ENCODE measurements around the gene SMOC1. TPM values are rescaled to one million over a fixed set of nuclear protein-coding genes. Genes with fewer than 3 reads are reported as not detected.

The SMOC1 gene
- total and polyA plus RNA-seq, 9 of the 15 experiments (the other 6 are each of a cell fraction or from before 2014, with no cell fraction given) = 0.04 TPM; not detected in 8

- intact Hi-C loops (cut with micrococcal nuclease) = no loop called here
- H3K79me2 ChIP-seq (ENCODE audit: control insufficient read depth, insufficient read depth, low read length) = no peaks in the 10 kb centered on the region
- peak; percentile 70 for TF ChIP-seq MAFF (IDR thresholded peaks at IDR 0.05; ENCODE audit: low read length)
- no peak for TF ChIP-seq CSDE1 (IDR thresholded peaks at IDR 0.05)
- peak; percentile 38 for TF ChIP-seq C11orf30 (IDR thresholded peaks at IDR 0.05; ENCODE audit: low read depth)
- TF ChIP-seq MTA2 (IDR thresholded peaks at IDR 0.05; ENCODE audit: low read depth) = no peak
- TF ChIP-seq MAFG (tag; conservative IDR thresholded peaks at IDR 0.05) = peak; percentile 56
- TF ChIP-seq TARDBP (IDR thresholded peaks at IDR 0.05) = no peak
- TF ChIP-seq ZFX (CRISPR knock-in tag; IDR thresholded peaks at IDR 0.05) = no peak
- TF ChIP-seq ZNF316 (IDR thresholded peaks at IDR 0.05) = peak; percentile 60
- no peak for TF ChIP-seq PPARD (CRISPR knock-in tag; IDR thresholded peaks at IDR 0.05)
- TF ChIP-seq MAFK (IDR thresholded peaks at IDR 0.05; ENCODE audit: low read length) = peak; percentile 81
- H3K4me2 ChIP-seq (ENCODE audit: insufficient read depth, low read length) = no peak overlapping the region
- peaks cover 0 to 10% of the 10 kb centered on the region in 2 experiments; a peak in 2 of 5 replicates for H3K27me3 ChIP-seq (ENCODE audit: control insufficient read depth in 2 of 2, insufficient read depth in 2 of 2, low read length in 2 of 2)
- no peaks in the 10 kb centered on the region for H3K9me1 ChIP-seq (ENCODE audit: control insufficient read depth, insufficient read depth, low read length)
- POLR2A ChIA-PET = no interaction called here
- no peak for FAIRE-seq
- no TSS peak for BruUV-seq (replicated peaks)
- H3K27ac ChIP-seq (ENCODE audit: extremely low read depth, low read depth, low read length) = no peak overlapping the region
- no peaks in the 10 kb centered on the region for H4K20me1 ChIP-seq (replicated peaks; ENCODE audit: control insufficient read depth, insufficient read depth, low read length)
- WGBS (ENCODE audit: insufficient coverage, low coverage, missing lambda C conversion rate) = 0% methylated on average over 3 of the region's 3 CpGs
- DNase-seq (ENCODE audit: extremely low read depth in 1 of 4, low spot score in 3 of 4) = no peak
- H3K9me3 ChIP-seq (replicated peaks; ENCODE audit: control insufficient read depth, insufficient read depth, low read depth, low read length) = no peaks in the 10 kb centered on the region
- H3K36me3 ChIP-seq (ENCODE audit: control insufficient read depth, insufficient read depth, low read length) = no peaks in the 10 kb centered on the region
- in situ Hi-C loops (cut with MboI) = no loop called here
- H2AFZ ChIP-seq (ENCODE audit: low read depth, low read length) = no peak overlapping the region
- no peak for ATAC-seq
- no peak overlapping the region for H3K9ac ChIP-seq (ENCODE audit: insufficient read depth in 1 of 2, low read depth in 2 of 2, low read length in 2 of 2)
- CTCF ChIA-PET (ENCODE audit: low intra/inter-chr PET ratio) = no interaction called here
- H3K4me1 ChIP-seq (replicated peaks in 1 of 2; ENCODE audit: control insufficient read depth in 2 of 2, insufficient read depth in 2 of 2, low read length in 2 of 2) = no peaks in the 10 kb centered on the region
- H3K4me3 ChIP-seq = no peak overlapping the region
Measured at GRCh38 chr14:69951263-69951662, 72.0 kb downstream of the SMOC1 start.

GRCh38 chr14:69951935-69952334 lies 72.7 kb downstream of the SMOC1 start:
- no peaks in the 10 kb centered on the region for H3K36me3 ChIP-seq (ENCODE audit: control insufficient read depth, insufficient read depth, low read length)

More at GRCh38 chr14:69951935-69952334, 72.7 kb downstream of the SMOC1 start:
- BruUV-seq (replicated peaks) = no TSS peak
- H3K4me2 ChIP-seq (ENCODE audit: insufficient read depth, low read length) = no peak overlapping the region
- no peaks in the 10 kb centered on the region for H3K9me3 ChIP-seq (replicated peaks; ENCODE audit: control insufficient read depth, insufficient read depth, low read depth, low read length)
- H3K9ac ChIP-seq (ENCODE audit: insufficient read depth in 1 of 2, low read depth in 2 of 2, low read length in 2 of 2) = no peak overlapping the region
- no peak for FAIRE-seq
- 0% methylated on average over 4 of the region's 9 CpGs for WGBS (ENCODE audit: insufficient coverage, low coverage, missing lambda C conversion rate)
- CTCF ChIA-PET (ENCODE audit: low intra/inter-chr PET ratio) = no interaction called here
- H3K27ac ChIP-seq (ENCODE audit: extremely low read depth, low read depth, low read length) = no peak overlapping the region
- H3K27me3 ChIP-seq (ENCODE audit: control insufficient read depth in 2 of 2, insufficient read depth in 2 of 2, low read length in 2 of 2) = peaks cover 0 to 10% of the 10 kb centered on the region in 2 experiments; a peak in 2 of 5 replicates
- no peak overlapping the region for H2AFZ ChIP-seq (ENCODE audit: low read depth, low read length)
- DNase-seq (ENCODE audit: extremely low read depth in 1 of 4, low spot score in 3 of 4) = no peak
- in situ Hi-C loops (cut with MboI) (no loop called here), intact Hi-C loops (cut with micrococcal nuclease) (no loop called here)
- H3K4me3 ChIP-seq = no peak overlapping the region
- POLR2A ChIA-PET = no interaction called here
- no peak for ATAC-seq
- no peaks in the 10 kb centered on the region for H3K4me1 ChIP-seq (replicated peaks in 1 of 2; ENCODE audit: control insufficient read depth in 2 of 2, insufficient read depth in 2 of 2, low read length in 2 of 2)
- H3K9me1 ChIP-seq (ENCODE audit: control insufficient read depth, insufficient read depth, low read length) = no peaks in the 10 kb centered on the region
- no peak for TF ChIP-seq FOSL1 (tag; conservative IDR thresholded peaks at IDR 0.05)
- TF ChIP-seq MLLT1 (IDR thresholded peaks at IDR 0.05) = no peak
- no peak for TF ChIP-seq ZKSCAN1 (IDR thresholded peaks at IDR 0.05; ENCODE audit: low read depth, low read length)
- no peak for TF ChIP-seq RUNX1 (IDR thresholded peaks at IDR 0.05; ENCODE audit: low read depth)
- H3K79me2 ChIP-seq (ENCODE audit: control insufficient read depth, insufficient read depth, low read length) = no peaks in the 10 kb centered on the region
- H4K20me1 ChIP-seq (replicated peaks; ENCODE audit: control insufficient read depth, insufficient read depth, low read length) = no peaks in the 10 kb centered on the region
